HEK293 (cell line): Measurements from ENCODE around the gene NOC2L.

Experiments used
- CTCF ChIA-PET: fragments of 350-600 bp; formaldehyde crosslinking; extraction: SDS; loops from one replicate; lab custom pipeline; 2021; ENCODE audit warnings: antibody characterized with exemption; lab: Yijun Ruan, JAX
- POLR2A ChIA-PET: fragments of 300-600 bp; formaldehyde crosslinking; extraction: SDS; loops from one replicate; lab custom pipeline; 2020; ENCODE audit warnings: antibody characterized with exemption, inconsistent platforms; lab: Yijun Ruan, JAX
- H3K27ac ChIP-seq: fragments of 200-500 bp; sonication (Bioruptor generic); 2 replicates; pipeline ENCODE4 v1.5.1; 2014; ENCODE audit warnings: low read depth, low read length, control low read depth, inconsistent platforms; ENCODE audit errors: extremely low read depth
- H3K36me3 ChIP-seq, 2 experiments: fragments of 200-500 bp in 1 of 2; sonication (Bioruptor generic) in 1 of 2; 1 replicate in 1 of 2; 2 replicates in 1 of 2; pipeline ENCODE4 v1.5.1; 2014 to 2017; ENCODE audit warnings: inconsistent platforms in 2 of 2, low read length in 2 of 2; ENCODE audit not compliant: control insufficient read depth in 2 of 2, insufficient read depth in 1 of 2
- H3K4me1 ChIP-seq: fragments of 200-500 bp; sonication (Bioruptor generic); 2 replicates; pipeline ENCODE4 v1.5.1; 2014; ENCODE audit warnings: mild to moderate bottlenecking, low read length, inconsistent platforms; ENCODE audit not compliant: control insufficient read depth, insufficient read depth
- H3K4me3 ChIP-seq: 2 replicates; pipeline ENCODE4 v1.5.1; 2011; ENCODE audit warnings: low read depth, mild to moderate bottlenecking, control low read depth, low read length, moderate library complexity
- H3K9me3 ChIP-seq: fragments of 200-500 bp; sonication (Bioruptor generic); 2 replicates; pipeline ENCODE4 v1.5.1; 2014; ENCODE audit warnings: low read depth, low read length, inconsistent platforms; ENCODE audit not compliant: control insufficient read depth, insufficient read depth
- GLIS1 ChIP-seq: fragments of 450-650 bp; formaldehyde crosslinking; IDR thresholded peaks from 2 replicates; pipeline ENCODE4 v1.5.1; 2016; ENCODE audit warnings: missing biosample characterization, missing genetic modification characterization
- GLIS2 ChIP-seq: fragments of 450-650 bp; formaldehyde crosslinking; IDR thresholded peaks from 2 replicates; pipeline ENCODE4 v1.5.1; 2016; ENCODE audit warnings: missing biosample characterization, missing genetic modification characterization
- KLF1 ChIP-seq: fragments of 450-650 bp; formaldehyde crosslinking; IDR thresholded peaks from 2 replicates; pipeline ENCODE4 v1.5.1; 2016; ENCODE audit warnings: missing biosample characterization, missing genetic modification characterization
- MYNN ChIP-seq: fragments of 450-650 bp; formaldehyde crosslinking; IDR thresholded peaks from 2 replicates; pipeline ENCODE4 v1.5.1; 2016; ENCODE audit warnings: missing biosample characterization, missing genetic modification characterization, borderline replicate concordance
- SALL2 ChIP-seq: fragments of 450-650 bp; formaldehyde crosslinking; IDR thresholded peaks from 2 replicates; pipeline ENCODE4 v1.5.0; 2017; ENCODE audit warnings: missing biosample characterization, mild to moderate bottlenecking, missing genetic modification characterization, borderline replicate concordance
- SCRT1 ChIP-seq: fragments of 450-650 bp; formaldehyde crosslinking; IDR thresholded peaks from 2 replicates; pipeline ENCODE4 v1.5.1; 2016; ENCODE audit warnings: missing biosample characterization, missing genetic modification characterization, borderline replicate concordance
- ZBTB17 ChIP-seq: fragments of 450-650 bp; formaldehyde crosslinking; IDR thresholded peaks from 2 replicates; pipeline ENCODE4 v1.5.1; 2016; ENCODE audit warnings: missing biosample characterization, missing genetic modification characterization
- ZFHX2 ChIP-seq: fragments of 450-650 bp; formaldehyde crosslinking; conservative IDR thresholded peaks from 2 replicates; pipeline ENCODE4 v1.5.1; 2016; ENCODE audit warnings: missing biosample characterization, missing genetic modification characterization
- ZFP3 ChIP-seq: fragments of 450-650 bp; formaldehyde crosslinking; IDR thresholded peaks from 2 replicates; pipeline ENCODE4 v1.5.1; 2016; ENCODE audit warnings: low read depth, missing biosample characterization, missing genetic modification characterization
- ZNF114 ChIP-seq: fragments of 450-650 bp; formaldehyde crosslinking; IDR thresholded peaks from 2 replicates; pipeline ENCODE4 v1.5.0; 2017; ENCODE audit warnings: missing biosample characterization, missing genetic modification characterization
- ZNF16 ChIP-seq: fragments of 450-650 bp; formaldehyde crosslinking; IDR thresholded peaks from 2 replicates; pipeline ENCODE4 v1.5.1; 2016; ENCODE audit warnings: low read depth, missing biosample characterization, missing genetic modification characterization
- ZNF211 ChIP-seq: fragments of 450-650 bp; formaldehyde crosslinking; IDR thresholded peaks from 2 replicates; pipeline ENCODE4 v1.5.1; 2016; ENCODE audit warnings: low read depth, missing biosample characterization, missing genetic modification characterization
- ZNF239 ChIP-seq: fragments of 450-650 bp; formaldehyde crosslinking; IDR thresholded peaks from 2 replicates; pipeline ENCODE4 v1.5.1; 2016; ENCODE audit warnings: missing biosample characterization, missing genetic modification characterization
- ZNF335 ChIP-seq: fragments of 450-650 bp; formaldehyde crosslinking; conservative IDR thresholded peaks from 2 replicates; pipeline ENCODE4 v1.5.1; 2016; ENCODE audit warnings: missing biosample characterization, missing genetic modification characterization
- ZNF394 ChIP-seq: fragments of 450-650 bp; formaldehyde crosslinking; IDR thresholded peaks from 2 replicates; pipeline ENCODE4 v1.5.1; 2016; ENCODE audit warnings: missing biosample characterization, missing genetic modification characterization, mild to moderate bottlenecking, moderate library complexity, borderline replicate concordance
- ZNF473 ChIP-seq: fragments of 450-650 bp; formaldehyde crosslinking; IDR thresholded peaks from 2 replicates; pipeline ENCODE4 v1.5.1; 2017; ENCODE audit warnings: missing biosample characterization, missing genetic modification characterization
- ZNF623 ChIP-seq: fragments of 450-650 bp; formaldehyde crosslinking; IDR thresholded peaks from 2 replicates; pipeline ENCODE4 v1.5.1; 2016; ENCODE audit warnings: missing biosample characterization, missing genetic modification characterization
- ZNF692 ChIP-seq: fragments of 450-650 bp; formaldehyde crosslinking; IDR thresholded peaks from 2 replicates; pipeline ENCODE4 v1.5.1; 2016; ENCODE audit warnings: missing biosample characterization, missing genetic modification characterization
- ZNF785 ChIP-seq: fragments of 450-650 bp; formaldehyde crosslinking; IDR thresholded peaks from 2 replicates; pipeline ENCODE4 v1.5.1; 2016; ENCODE audit warnings: missing biosample characterization, missing genetic modification characterization
- ZSCAN23 ChIP-seq: fragments of 450-650 bp; formaldehyde crosslinking; IDR thresholded peaks from 2 replicates; pipeline ENCODE4 v1.5.1; 2016; ENCODE audit warnings: missing biosample characterization, missing genetic modification characterization
- TF ChIP-seq, protein P1 (sequence below): sonication (generic); formaldehyde crosslinking; IDR thresholded peaks from 2 replicates; pipeline ENCODE4 v1.8.1; 2022; ENCODE audit warnings: mild to moderate bottlenecking, moderate library complexity, missing genetic modification reagents
- TF ChIP-seq, protein P2 (sequence below): fragments of 450-650 bp; formaldehyde crosslinking; IDR thresholded peaks from 2 replicates; pipeline ENCODE4 v1.5.1; 2016; ENCODE audit warnings: missing biosample characterization, missing genetic modification characterization
- TF ChIP-seq, protein P3 (sequence below): fragments of 450-650 bp; formaldehyde crosslinking; IDR thresholded peaks from 2 replicates; pipeline ENCODE4 v1.5.1; 2016; ENCODE audit warnings: missing biosample characterization, missing genetic modification characterization
- TF ChIP-seq, protein P4 (sequence below): fragments of 450-650 bp; formaldehyde crosslinking; IDR thresholded peaks from 2 replicates; pipeline ENCODE4 v1.5.0; 2017; ENCODE audit warnings: missing biosample characterization, missing genetic modification characterization, borderline replicate concordance

NOC2L gene

GRCh38 chr1:984476-984814 lies 25.4 kb upstream of the NOC2L start (continued):
- TF ChIP-seq ZNF394 (tag by site-specific recombination) (peak; percentile 93), ZNF473 (tag by site-specific recombination) (no peak), ZNF785 (tag by site-specific recombination) (no peak), KLF1 (tag by site-specific recombination) (no peak), ZNF239 (no peak), SCRT1 (tag by site-specific recombination) (no peak)
- TF ChIP-seq, protein P1, sequence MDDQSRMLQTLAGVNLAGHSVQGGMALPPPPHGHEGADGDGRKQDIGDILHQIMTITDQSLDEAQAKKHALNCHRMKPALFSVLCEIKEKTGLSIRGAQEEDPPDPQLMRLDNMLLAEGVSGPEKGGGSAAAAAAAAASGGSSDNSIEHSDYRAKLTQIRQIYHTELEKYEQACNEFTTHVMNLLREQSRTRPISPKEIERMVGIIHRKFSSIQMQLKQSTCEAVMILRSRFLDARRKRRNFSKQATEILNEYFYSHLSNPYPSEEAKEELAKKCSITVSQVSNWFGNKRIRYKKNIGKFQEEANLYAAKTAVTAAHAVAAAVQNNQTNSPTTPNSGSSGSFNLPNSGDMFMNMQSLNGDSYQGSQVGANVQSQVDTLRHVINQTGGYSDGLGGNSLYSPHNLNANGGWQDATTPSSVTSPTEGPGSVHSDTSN (CRISPR knock-in tag), result no peak
- TF ChIP-seq, all 188 proteins: peak for 36

- Histone ChIP-seq H3K4me1 (no peaks in the 10 kb centered on the region), H3K9me3 (no peaks in the 10 kb centered on the region), H3K27ac (no peak overlapping the region), H3K36me3 (no peaks in the 10 kb centered on the region), H3K4me3 (no peak overlapping the region)
- ChIA-PET CTCF (interaction anchor here (0.6 to 4.0 kb wide), 29 partner anchors 8 to 343 kb away, joined by 3 to 53 read pairs (median 4); partner anchors contain the start of gene AGRN), POLR2A (interaction anchor here (0.9 to 2.0 kb wide), 2 partner anchors 11 to 308 kb away, joined by 3 to 11 read pairs; no protein-coding TSS in a partner anchor)
- TF ChIP-seq, protein P2, sequence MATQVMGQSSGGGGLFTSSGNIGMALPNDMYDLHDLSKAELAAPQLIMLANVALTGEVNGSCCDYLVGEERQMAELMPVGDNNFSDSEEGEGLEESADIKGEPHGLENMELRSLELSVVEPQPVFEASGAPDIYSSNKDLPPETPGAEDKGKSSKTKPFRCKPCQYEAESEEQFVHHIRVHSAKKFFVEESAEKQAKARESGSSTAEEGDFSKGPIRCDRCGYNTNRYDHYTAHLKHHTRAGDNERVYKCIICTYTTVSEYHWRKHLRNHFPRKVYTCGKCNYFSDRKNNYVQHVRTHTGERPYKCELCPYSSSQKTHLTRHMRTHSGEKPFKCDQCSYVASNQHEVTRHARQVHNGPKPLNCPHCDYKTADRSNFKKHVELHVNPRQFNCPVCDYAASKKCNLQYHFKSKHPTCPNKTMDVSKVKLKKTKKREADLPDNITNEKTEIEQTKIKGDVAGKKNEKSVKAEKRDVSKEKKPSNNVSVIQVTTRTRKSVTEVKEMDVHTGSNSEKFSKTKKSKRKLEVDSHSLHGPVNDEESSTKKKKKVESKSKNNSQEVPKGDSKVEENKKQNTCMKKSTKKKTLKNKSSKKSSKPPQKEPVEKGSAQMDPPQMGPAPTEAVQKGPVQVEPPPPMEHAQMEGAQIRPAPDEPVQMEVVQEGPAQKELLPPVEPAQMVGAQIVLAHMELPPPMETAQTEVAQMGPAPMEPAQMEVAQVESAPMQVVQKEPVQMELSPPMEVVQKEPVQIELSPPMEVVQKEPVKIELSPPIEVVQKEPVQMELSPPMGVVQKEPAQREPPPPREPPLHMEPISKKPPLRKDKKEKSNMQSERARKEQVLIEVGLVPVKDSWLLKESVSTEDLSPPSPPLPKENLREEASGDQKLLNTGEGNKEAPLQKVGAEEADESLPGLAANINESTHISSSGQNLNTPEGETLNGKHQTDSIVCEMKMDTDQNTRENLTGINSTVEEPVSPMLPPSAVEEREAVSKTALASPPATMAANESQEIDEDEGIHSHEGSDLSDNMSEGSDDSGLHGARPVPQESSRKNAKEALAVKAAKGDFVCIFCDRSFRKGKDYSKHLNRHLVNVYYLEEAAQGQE (tag by site-specific recombination), result no peak
- TF ChIP-seq ZFP3 (tag by site-specific recombination) (no peak), ZBTB17 (tag by site-specific recombination) (no peak), ZNF114 (no peak), ZFHX2 (tag by site-specific recombination) (peak; percentile 35; the same call in 1 of the 2 replicates), ZNF335 (tag by site-specific recombination) (no peak), ZNF211 (tag by site-specific recombination) (no peak), ZNF623 (tag by site-specific recombination) (no peak), ZNF692 (tag by site-specific recombination) (no peak), ZSCAN23 (tag by site-specific recombination) (no peak), MYNN (tag by site-specific recombination) (no peak), GLIS2 (tag by site-specific recombination) (peak; percentile 77), SALL2 (no peak), GLIS1 (tag by site-specific recombination) (peak; percentile 35), ZNF16 (tag by site-specific recombination) (no peak)
- TF ChIP-seq, protein P3, sequence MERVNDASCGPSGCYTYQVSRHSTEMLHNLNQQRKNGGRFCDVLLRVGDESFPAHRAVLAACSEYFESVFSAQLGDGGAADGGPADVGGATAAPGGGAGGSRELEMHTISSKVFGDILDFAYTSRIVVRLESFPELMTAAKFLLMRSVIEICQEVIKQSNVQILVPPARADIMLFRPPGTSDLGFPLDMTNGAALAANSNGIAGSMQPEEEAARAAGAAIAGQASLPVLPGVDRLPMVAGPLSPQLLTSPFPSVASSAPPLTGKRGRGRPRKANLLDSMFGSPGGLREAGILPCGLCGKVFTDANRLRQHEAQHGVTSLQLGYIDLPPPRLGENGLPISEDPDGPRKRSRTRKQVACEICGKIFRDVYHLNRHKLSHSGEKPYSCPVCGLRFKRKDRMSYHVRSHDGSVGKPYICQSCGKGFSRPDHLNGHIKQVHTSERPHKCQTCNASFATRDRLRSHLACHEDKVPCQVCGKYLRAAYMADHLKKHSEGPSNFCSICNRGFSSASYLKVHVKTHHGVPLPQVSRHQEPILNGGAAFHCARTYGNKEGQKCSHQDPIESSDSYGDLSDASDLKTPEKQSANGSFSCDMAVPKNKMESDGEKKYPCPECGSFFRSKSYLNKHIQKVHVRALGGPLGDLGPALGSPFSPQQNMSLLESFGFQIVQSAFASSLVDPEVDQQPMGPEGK (tag by site-specific recombination), result peak; percentile 86
- TF ChIP-seq, protein P4, sequence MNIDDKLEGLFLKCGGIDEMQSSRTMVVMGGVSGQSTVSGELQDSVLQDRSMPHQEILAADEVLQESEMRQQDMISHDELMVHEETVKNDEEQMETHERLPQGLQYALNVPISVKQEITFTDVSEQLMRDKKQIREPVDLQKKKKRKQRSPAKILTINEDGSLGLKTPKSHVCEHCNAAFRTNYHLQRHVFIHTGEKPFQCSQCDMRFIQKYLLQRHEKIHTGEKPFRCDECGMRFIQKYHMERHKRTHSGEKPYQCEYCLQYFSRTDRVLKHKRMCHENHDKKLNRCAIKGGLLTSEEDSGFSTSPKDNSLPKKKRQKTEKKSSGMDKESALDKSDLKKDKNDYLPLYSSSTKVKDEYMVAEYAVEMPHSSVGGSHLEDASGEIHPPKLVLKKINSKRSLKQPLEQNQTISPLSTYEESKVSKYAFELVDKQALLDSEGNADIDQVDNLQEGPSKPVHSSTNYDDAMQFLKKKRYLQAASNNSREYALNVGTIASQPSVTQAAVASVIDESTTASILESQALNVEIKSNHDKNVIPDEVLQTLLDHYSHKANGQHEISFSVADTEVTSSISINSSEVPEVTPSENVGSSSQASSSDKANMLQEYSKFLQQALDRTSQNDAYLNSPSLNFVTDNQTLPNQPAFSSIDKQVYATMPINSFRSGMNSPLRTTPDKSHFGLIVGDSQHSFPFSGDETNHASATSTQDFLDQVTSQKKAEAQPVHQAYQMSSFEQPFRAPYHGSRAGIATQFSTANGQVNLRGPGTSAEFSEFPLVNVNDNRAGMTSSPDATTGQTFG (tag by site-specific recombination), result no peak
- TF ChIP-seq, protein P1 (CRISPR knock-in tag), result 0 out of 2 replicates have a peak, but pooled peaks have one; percentile 39
These were observed 24.9 kb upstream of the NOC2L start for GRCh38 chr1:983798-984475.
